ENCODE results near the gene ZNF331. TPM values are rescaled to one million over a fixed set of nuclear protein-coding genes. Genes with fewer than 3 reads are reported as not detected.

Gene ZNF331
- total RNA-seq, 2 experiments from 2014 or later: 16.2 to 23.7 TPM

DNA sequence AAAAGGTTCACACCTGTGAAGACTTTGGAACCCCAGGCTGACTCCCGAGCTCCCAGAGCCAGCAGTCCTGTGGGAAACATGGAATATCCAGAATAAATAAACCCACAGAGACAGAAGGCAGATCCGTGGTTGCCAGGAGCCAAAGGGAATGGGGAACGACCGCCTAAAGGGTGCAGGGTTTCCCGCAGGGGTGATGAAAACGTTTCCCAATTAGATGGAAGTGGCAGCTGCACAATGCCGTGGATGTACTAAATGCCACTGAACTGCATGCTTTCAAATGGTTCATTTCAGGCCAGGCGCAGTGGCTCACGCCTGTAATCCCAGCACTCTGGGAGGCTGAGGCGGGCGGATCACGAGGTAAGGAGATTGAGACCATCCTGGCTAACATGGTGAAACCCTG lies 70.4 kb downstream of the ZNF331 start:
- H3K36me3 ChIP-seq (ENCODE audit: insufficient read depth, low read length): no peaks in the 10 kb centered on the region
- no TSS peak for BruUV-seq (replicated peaks)
- H4K20me1 ChIP-seq (ENCODE audit: insufficient read depth, low read length): no peaks in the 10 kb centered on the region
- DNase-seq (ENCODE audit: low spot score): no peak
- H3K79me2 ChIP-seq (ENCODE audit: insufficient read depth, low read depth, low read length): no peaks in the 10 kb centered on the region
- ChIA-PET POLR2A (no interaction called here), CTCF (ENCODE audit: unreplicated experiment) (no interaction called here)
- H3K27ac ChIP-seq (ENCODE audit: low read depth, low read length, poor library complexity, severe bottlenecking): no peak overlapping the region
- no peak for TF ChIP-seq EZH2phosphoT487 (IDR thresholded peaks at IDR 0.05; ENCODE audit: borderline replicate concordance, low read depth, low read length)
- TF ChIP-seq, protein P1, sequence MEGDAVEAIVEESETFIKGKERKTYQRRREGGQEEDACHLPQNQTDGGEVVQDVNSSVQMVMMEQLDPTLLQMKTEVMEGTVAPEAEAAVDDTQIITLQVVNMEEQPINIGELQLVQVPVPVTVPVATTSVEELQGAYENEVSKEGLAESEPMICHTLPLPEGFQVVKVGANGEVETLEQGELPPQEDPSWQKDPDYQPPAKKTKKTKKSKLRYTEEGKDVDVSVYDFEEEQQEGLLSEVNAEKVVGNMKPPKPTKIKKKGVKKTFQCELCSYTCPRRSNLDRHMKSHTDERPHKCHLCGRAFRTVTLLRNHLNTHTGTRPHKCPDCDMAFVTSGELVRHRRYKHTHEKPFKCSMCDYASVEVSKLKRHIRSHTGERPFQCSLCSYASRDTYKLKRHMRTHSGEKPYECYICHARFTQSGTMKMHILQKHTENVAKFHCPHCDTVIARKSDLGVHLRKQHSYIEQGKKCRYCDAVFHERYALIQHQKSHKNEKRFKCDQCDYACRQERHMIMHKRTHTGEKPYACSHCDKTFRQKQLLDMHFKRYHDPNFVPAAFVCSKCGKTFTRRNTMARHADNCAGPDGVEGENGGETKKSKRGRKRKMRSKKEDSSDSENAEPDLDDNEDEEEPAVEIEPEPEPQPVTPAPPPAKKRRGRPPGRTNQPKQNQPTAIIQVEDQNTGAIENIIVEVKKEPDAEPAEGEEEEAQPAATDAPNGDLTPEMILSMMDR (conservative IDR thresholded peaks at IDR 0.05; ENCODE audit: low read length): no peak
- H3K4me2 ChIP-seq (ENCODE audit: low read length): no peak overlapping the region
- no peak overlapping the region for H3K4me3 ChIP-seq (ENCODE audit: low read depth, low read length, poor library complexity, severe bottlenecking)
- intact Hi-C loops (cut with micrococcal nuclease; ENCODE audit: unreplicated experiment): no loop called here
- H3K4me1 ChIP-seq (ENCODE audit: insufficient read depth, low read length, poor library complexity, severe bottlenecking): no peaks in the 10 kb centered on the region
- H3K9me2 ChIP-seq (ENCODE audit: insufficient read depth, low read length): no peaks in the 10 kb centered on the region
- H2AFZ ChIP-seq (ENCODE audit: low read length): no peak overlapping the region
- no peaks in the 10 kb centered on the region for H3K9me3 ChIP-seq (ENCODE audit: low read length)

DNA sequence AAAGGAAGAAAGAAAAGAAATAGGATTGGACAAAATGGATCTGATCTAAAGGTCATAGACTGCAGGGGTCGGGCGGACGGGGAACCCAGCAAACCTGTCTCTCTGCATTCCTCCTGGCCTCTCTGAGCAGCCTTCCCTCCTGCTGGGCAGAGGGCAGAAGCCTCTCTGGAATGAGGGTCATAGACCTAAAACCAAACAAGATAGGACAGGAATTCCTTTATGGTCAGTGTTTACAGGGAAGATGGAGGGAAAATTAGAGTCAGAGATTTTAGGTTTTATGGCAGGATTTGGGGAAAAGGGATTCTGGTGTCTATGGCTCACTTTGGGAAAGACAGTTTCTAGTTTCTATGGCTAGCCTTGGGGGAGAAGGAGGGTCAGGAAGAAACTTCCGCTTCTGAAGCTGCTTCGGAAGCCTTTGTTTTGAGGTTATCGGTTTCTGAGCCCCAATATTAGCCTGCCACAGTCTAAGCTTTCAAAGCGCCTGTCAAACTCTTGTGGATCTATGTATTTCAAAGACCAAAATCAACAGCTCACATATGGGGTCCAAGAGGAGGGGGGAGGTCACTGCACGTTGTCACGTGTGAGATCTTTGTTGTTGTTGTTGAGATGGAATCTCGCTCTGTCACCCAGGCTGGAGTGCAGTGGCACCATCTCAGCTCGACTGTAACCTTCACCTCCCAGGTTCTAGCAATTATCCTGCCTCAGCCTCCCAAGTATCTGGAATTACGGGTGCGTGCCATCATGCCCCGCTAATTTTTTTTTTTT lies 75.0 kb downstream of the ZNF331 start:
- intact Hi-C loops (cut with micrococcal nuclease; ENCODE audit: unreplicated experiment): no loop called here
- no peaks in the 10 kb centered on the region for H3K9me2 ChIP-seq (ENCODE audit: insufficient read depth, low read length)
- H3K4me1 ChIP-seq (ENCODE audit: insufficient read depth, low read length, poor library complexity, severe bottlenecking): no peaks in the 10 kb centered on the region
- H2AFZ ChIP-seq (ENCODE audit: low read length): no peak overlapping the region
- DNase-seq (ENCODE audit: low spot score): no peak
- no TSS peak for BruUV-seq (replicated peaks)
- no peaks in the 10 kb centered on the region for H4K20me1 ChIP-seq (ENCODE audit: insufficient read depth, low read length)
- no peaks in the 10 kb centered on the region for H3K9me3 ChIP-seq (ENCODE audit: low read length)
- CTCF ChIA-PET (ENCODE audit: unreplicated experiment): no interaction called here
- H3K4me2 ChIP-seq (ENCODE audit: low read length): no peak overlapping the region
- H3K4me3 ChIP-seq (ENCODE audit: low read depth, low read length, poor library complexity, severe bottlenecking): no peak overlapping the region
- no peak overlapping the region for H3K27ac ChIP-seq (ENCODE audit: low read depth, low read length, poor library complexity, severe bottlenecking)
- POLR2A ChIA-PET: interaction anchor here (0.5 kb wide), 1 partner anchor 101 kb away, joined by 3 read pairs; no protein-coding TSS in a partner anchor
- H3K36me3 ChIP-seq (ENCODE audit: insufficient read depth, low read length): no peaks in the 10 kb centered on the region
- no peaks in the 10 kb centered on the region for H3K79me2 ChIP-seq (ENCODE audit: insufficient read depth, low read depth, low read length)
- TF ChIP-seq, protein P1 (conservative IDR thresholded peaks at IDR 0.05; ENCODE audit: low read length): no peak
- TF ChIP-seq EZH2phosphoT487 (IDR thresholded peaks at IDR 0.05; ENCODE audit: borderline replicate concordance, low read depth, low read length): no peak

All from OCI-LY7 (cell line).